ENCODE data around the gene VCPKMT.

The VCPKMT gene

DNA sequence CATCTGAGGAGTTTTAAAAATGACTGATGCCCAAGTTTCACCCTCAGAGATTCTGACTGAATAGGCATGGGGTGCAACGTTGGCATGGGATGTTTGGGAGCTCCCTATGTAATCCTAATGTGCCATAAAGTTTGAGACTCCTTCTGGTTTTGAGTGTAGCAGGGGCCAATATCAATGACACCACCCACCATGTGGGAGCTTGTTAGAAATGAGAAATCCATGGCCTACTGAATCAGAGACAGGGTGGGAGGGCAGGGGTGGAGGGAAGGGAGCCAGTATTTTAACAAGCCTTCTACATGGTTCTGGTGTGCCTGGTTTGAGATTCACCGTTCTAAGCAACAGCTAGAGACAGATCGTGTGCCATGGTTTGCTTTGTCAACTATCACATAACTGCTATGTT, 46.1 kb downstream of the VCPKMT start:
- H3K9me3 ChIP-seq (ENCODE audit: control insufficient read depth in 2 of 2, low read length in 2 of 2): no peaks in the 10 kb centered on the region

GRCh38 chr14:50069325-50069724, 47.0 kb downstream of the VCPKMT start:
- Histone ChIP-seq H3K4me3 (ENCODE audit: low read length in 2 of 2) (no peak overlapping the region), H3K27ac (ENCODE audit: low read depth in 2 of 2, low read length in 2 of 2) (peak overlapping the region in 1 of 2 donors; percentile 70), H3K27me3 (ENCODE audit: control insufficient read depth in 2 of 2, insufficient read depth in 2 of 2, low read length in 2 of 2) (no peaks in the 10 kb centered on the region), H3K4me1 (ENCODE audit: control insufficient read depth in 2 of 2, insufficient read depth in 2 of 2, low read length in 2 of 2) (peaks cover 3 to 26% of the 10 kb centered on the region in 2 donors), H3K9ac (ENCODE audit: low read depth in 1 of 2, low read length in 2 of 2) (peak overlapping the region in 1 of 2 donors; percentile 16), H3K9me3 (ENCODE audit: control insufficient read depth in 2 of 2, low read length in 2 of 2) (no peaks in the 10 kb centered on the region), H3K36me3 (ENCODE audit: control insufficient read depth in 2 of 2, insufficient read depth in 2 of 2, low read length in 2 of 2) (no peaks in the 10 kb centered on the region)

More for the DNA sequence above, 46.1 kb downstream of the VCPKMT start:
- Histone ChIP-seq H3K27me3 (ENCODE audit: control insufficient read depth in 2 of 2, insufficient read depth in 2 of 2, low read length in 2 of 2) (no peaks in the 10 kb centered on the region), H3K4me3 (ENCODE audit: low read length in 2 of 2) (no peak overlapping the region), H3K27ac (ENCODE audit: low read depth in 2 of 2, low read length in 2 of 2) (no peak overlapping the region), H3K36me3 (ENCODE audit: control insufficient read depth in 2 of 2, insufficient read depth in 2 of 2, low read length in 2 of 2) (no peaks in the 10 kb centered on the region), H3K4me1 (ENCODE audit: control insufficient read depth in 2 of 2, insufficient read depth in 2 of 2, low read length in 2 of 2) (peaks cover 3 to 24% of the 10 kb centered on the region in 2 donors), H3K9ac (ENCODE audit: low read depth in 1 of 2, low read length in 2 of 2) (no peak overlapping the region)

GRCh38 chr14:50068496-50068895, 47.9 kb downstream of the VCPKMT start:
- H3K9me3 ChIP-seq (ENCODE audit: control insufficient read depth in 2 of 2, low read length in 2 of 2): no peaks in the 10 kb centered on the region
- no peaks in the 10 kb centered on the region for H3K36me3 ChIP-seq (ENCODE audit: control insufficient read depth in 2 of 2, insufficient read depth in 2 of 2, low read length in 2 of 2)
- peak overlapping the region in 1 of 2 donors; percentile 16 for H3K9ac ChIP-seq (ENCODE audit: low read depth in 1 of 2, low read length in 2 of 2)
- no peak overlapping the region for H3K4me3 ChIP-seq (ENCODE audit: low read length in 2 of 2)
- H3K27ac ChIP-seq (ENCODE audit: low read depth in 2 of 2, low read length in 2 of 2): no peak overlapping the region
- H3K4me1 ChIP-seq (ENCODE audit: control insufficient read depth in 2 of 2, insufficient read depth in 2 of 2, low read length in 2 of 2): peaks cover 6 to 26% of the 10 kb centered on the region in 2 donors
- H3K27me3 ChIP-seq (ENCODE audit: control insufficient read depth in 2 of 2, insufficient read depth in 2 of 2, low read length in 2 of 2): no peaks in the 10 kb centered on the region

GRCh38 chr14:50067723-50068495, 48.5 kb downstream of the VCPKMT start:
- H3K36me3 ChIP-seq (ENCODE audit: control insufficient read depth in 2 of 2, insufficient read depth in 2 of 2, low read length in 2 of 2): no peaks in the 10 kb centered on the region
- H3K9me3 ChIP-seq (ENCODE audit: control insufficient read depth in 2 of 2, low read length in 2 of 2): no peaks in the 10 kb centered on the region
- no peak overlapping the region for H3K27ac ChIP-seq (ENCODE audit: low read depth in 2 of 2, low read length in 2 of 2)
- peaks cover 9 to 29% of the 10 kb centered on the region in 2 donors for H3K4me1 ChIP-seq (ENCODE audit: control insufficient read depth in 2 of 2, insufficient read depth in 2 of 2, low read length in 2 of 2)
- no peaks in the 10 kb centered on the region for H3K27me3 ChIP-seq (ENCODE audit: control insufficient read depth in 2 of 2, insufficient read depth in 2 of 2, low read length in 2 of 2)
- no peak overlapping the region for H3K4me3 ChIP-seq (ENCODE audit: low read length in 2 of 2)
- no peak overlapping the region for H3K9ac ChIP-seq (ENCODE audit: low read depth in 1 of 2, low read length in 2 of 2)

GRCh38 chr14:50065583-50065982, 50.8 kb downstream of the VCPKMT start:
- H3K9me3 ChIP-seq (ENCODE audit: control insufficient read depth in 2 of 2, low read length in 2 of 2): no peaks in the 10 kb centered on the region
- no peak overlapping the region for H3K4me3 ChIP-seq (ENCODE audit: low read length in 2 of 2)
- no peaks in the 10 kb centered on the region for H3K27me3 ChIP-seq (ENCODE audit: control insufficient read depth in 2 of 2, insufficient read depth in 2 of 2, low read length in 2 of 2)
- no peaks in the 10 kb centered on the region for H3K36me3 ChIP-seq (ENCODE audit: control insufficient read depth in 2 of 2, insufficient read depth in 2 of 2, low read length in 2 of 2)
- H3K27ac ChIP-seq (ENCODE audit: low read depth in 2 of 2, low read length in 2 of 2): peak overlapping the region; percentile 20 to 43
- peaks cover 32 to 53% of the 10 kb centered on the region in 2 donors for H3K4me1 ChIP-seq (ENCODE audit: control insufficient read depth in 2 of 2, insufficient read depth in 2 of 2, low read length in 2 of 2)
- no peak overlapping the region for H3K9ac ChIP-seq (ENCODE audit: low read depth in 1 of 2, low read length in 2 of 2)

DNA sequence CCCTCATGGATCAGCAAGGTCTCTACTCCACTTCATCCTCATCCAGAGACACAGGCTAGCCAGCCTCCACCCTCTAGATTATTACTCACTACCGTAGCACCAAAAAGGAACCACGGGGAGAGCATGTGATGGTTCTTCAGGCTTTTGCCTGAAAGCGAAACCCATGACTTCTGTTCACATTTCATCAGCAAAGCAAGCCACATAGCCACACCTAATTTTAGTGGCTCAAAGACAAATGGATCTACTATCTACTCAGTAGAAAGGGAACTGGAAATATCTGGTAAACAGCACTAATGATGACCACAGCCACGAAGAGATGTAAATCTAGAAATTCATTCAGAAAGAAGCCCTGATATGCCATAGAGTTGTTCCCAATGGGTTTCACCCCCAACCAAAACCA, 51.4 kb downstream of the VCPKMT start:
- H3K36me3 ChIP-seq (ENCODE audit: control insufficient read depth in 2 of 2, insufficient read depth in 2 of 2, low read length in 2 of 2): no peaks in the 10 kb centered on the region
- H3K27ac ChIP-seq (ENCODE audit: low read depth in 2 of 2, low read length in 2 of 2): peak overlapping the region; percentile 20 to 43
- no peak overlapping the region for H3K4me3 ChIP-seq (ENCODE audit: low read length in 2 of 2)
- H3K27me3 ChIP-seq (ENCODE audit: control insufficient read depth in 2 of 2, insufficient read depth in 2 of 2, low read length in 2 of 2): no peaks in the 10 kb centered on the region
- H3K9ac ChIP-seq (ENCODE audit: low read depth in 1 of 2, low read length in 2 of 2): no peak overlapping the region
- no peaks in the 10 kb centered on the region for H3K9me3 ChIP-seq (ENCODE audit: control insufficient read depth in 2 of 2, low read length in 2 of 2)
- peaks cover 38 to 58% of the 10 kb centered on the region in 2 donors for H3K4me1 ChIP-seq (ENCODE audit: control insufficient read depth in 2 of 2, insufficient read depth in 2 of 2, low read length in 2 of 2)

DNA sequence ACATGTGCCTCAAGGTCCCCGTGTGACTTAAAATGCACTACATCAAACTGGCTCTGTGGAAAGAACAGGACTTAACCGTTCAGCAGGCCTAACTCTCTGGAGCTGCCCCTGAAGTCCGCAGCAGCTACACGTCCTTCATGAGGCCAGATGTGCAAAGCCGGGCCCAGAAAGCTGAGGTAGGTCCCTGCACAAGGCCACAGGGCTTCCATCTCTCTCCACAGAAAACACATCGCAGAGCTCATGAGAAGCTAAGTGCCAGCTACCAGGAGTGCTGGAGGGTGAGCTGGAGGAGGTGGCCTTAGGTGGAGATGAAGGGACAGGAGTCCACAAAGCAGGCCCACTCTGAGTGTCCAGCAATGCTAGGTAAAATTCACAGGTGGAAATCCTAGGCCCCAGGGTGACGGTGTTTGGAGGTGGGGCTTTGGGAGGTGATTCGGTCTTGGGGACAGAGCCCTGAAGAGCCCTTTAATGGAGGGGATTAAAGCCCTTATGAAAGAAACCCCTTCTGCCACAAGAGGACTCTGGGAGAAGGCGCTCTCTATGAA, 52.4 kb downstream of the VCPKMT start:
- Histone ChIP-seq H3K36me3 (ENCODE audit: control insufficient read depth in 2 of 2, insufficient read depth in 2 of 2, low read length in 2 of 2) (no peaks in the 10 kb centered on the region), H3K27ac (ENCODE audit: low read depth in 2 of 2, low read length in 2 of 2) (peak overlapping the region; percentile 34 to 38), H3K9ac (ENCODE audit: low read depth in 1 of 2, low read length in 2 of 2) (no peak overlapping the region), H3K4me1 (ENCODE audit: control insufficient read depth in 2 of 2, insufficient read depth in 2 of 2, low read length in 2 of 2) (peaks cover 38 to 58% of the 10 kb centered on the region in 2 donors), H3K27me3 (ENCODE audit: control insufficient read depth in 2 of 2, insufficient read depth in 2 of 2, low read length in 2 of 2) (no peaks in the 10 kb centered on the region), H3K4me3 (ENCODE audit: low read length in 2 of 2) (no peak overlapping the region), H3K9me3 (ENCODE audit: control insufficient read depth in 2 of 2, low read length in 2 of 2) (no peaks in the 10 kb centered on the region)

DNA sequence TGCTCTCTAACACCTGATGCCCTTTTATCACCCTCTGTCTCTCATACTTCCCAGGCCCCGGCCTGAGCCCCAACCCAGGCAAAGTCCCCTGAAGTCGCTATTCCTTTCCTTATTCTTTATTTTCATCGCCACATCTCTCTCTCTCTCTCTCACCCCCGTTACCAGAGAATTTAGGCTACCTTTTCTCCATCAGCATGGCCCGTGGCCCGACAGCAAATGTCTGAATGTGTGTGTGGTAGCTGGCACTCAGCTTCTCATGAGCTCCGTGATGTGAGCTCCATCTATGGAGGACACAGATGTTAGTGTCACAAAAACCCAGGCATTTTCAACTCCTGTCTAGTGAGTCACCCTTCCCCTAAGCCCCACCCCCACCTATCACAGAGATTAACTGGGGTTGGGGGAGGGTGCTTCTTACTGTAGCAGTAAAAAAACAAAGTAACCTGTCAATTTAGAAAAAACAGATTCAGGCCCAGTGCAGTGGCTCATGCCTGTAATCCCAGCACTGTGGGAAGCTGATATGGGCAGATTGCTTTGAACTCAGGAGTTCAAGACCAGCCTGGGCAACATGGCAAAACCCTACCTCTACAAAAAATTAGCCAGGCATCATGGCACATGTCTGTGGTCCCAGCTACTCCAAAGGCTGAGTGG, 53.8 kb downstream of the VCPKMT start:
- H3K9me3 ChIP-seq (ENCODE audit: control insufficient read depth in 2 of 2, low read length in 2 of 2): no peaks in the 10 kb centered on the region
- H3K9ac ChIP-seq (ENCODE audit: low read depth in 1 of 2, low read length in 2 of 2): peak overlapping the region; percentile 48 to 72
- no peak overlapping the region for H3K4me3 ChIP-seq (ENCODE audit: low read length in 2 of 2)
- peak overlapping the region; percentile 83 to 89 for H3K27ac ChIP-seq (ENCODE audit: low read depth in 2 of 2, low read length in 2 of 2)
- peaks cover 42 to 52% of the 10 kb centered on the region in 2 donors for H3K4me1 ChIP-seq (ENCODE audit: control insufficient read depth in 2 of 2, insufficient read depth in 2 of 2, low read length in 2 of 2)
- H3K27me3 ChIP-seq (ENCODE audit: control insufficient read depth in 2 of 2, insufficient read depth in 2 of 2, low read length in 2 of 2): no peaks in the 10 kb centered on the region
- no peaks in the 10 kb centered on the region for H3K36me3 ChIP-seq (ENCODE audit: control insufficient read depth in 2 of 2, insufficient read depth in 2 of 2, low read length in 2 of 2)

GRCh38 chr14:50061664-50062437, 54.5 kb downstream of the VCPKMT start:
- Histone ChIP-seq H3K4me3 (ENCODE audit: low read length in 2 of 2) (no peak overlapping the region), H3K27me3 (ENCODE audit: control insufficient read depth in 2 of 2, insufficient read depth in 2 of 2, low read length in 2 of 2) (no peaks in the 10 kb centered on the region), H3K4me1 (ENCODE audit: control insufficient read depth in 2 of 2, insufficient read depth in 2 of 2, low read length in 2 of 2) (peaks cover 47 to 57% of the 10 kb centered on the region in 2 donors), H3K9me3 (ENCODE audit: control insufficient read depth in 2 of 2, low read length in 2 of 2) (no peaks in the 10 kb centered on the region), H3K27ac (ENCODE audit: low read depth in 2 of 2, low read length in 2 of 2) (peak overlapping the region; percentile 83 to 89), H3K9ac (ENCODE audit: low read depth in 1 of 2, low read length in 2 of 2) (peak overlapping the region; percentile 48 to 72), H3K36me3 (ENCODE audit: control insufficient read depth in 2 of 2, insufficient read depth in 2 of 2, low read length in 2 of 2) (no peaks in the 10 kb centered on the region)

All from mucosa of rectum (tissue), 2 donors.